AG04450 (cell line): ENCODE results near the gene FOXF1. TPM values are rescaled to one million over a fixed set of nuclear protein-coding genes. Genes with fewer than 3 reads are reported as not detected.

ENCODE experiments used
- CTCF ChIA-PET: fragments of 300-600, 350-600 bp; formaldehyde crosslinking; extraction: SDS; loops from one replicate; lab custom pipeline; 2022; ENCODE audit warnings: antibody characterized with exemption, inconsistent platforms; lab: Charles Lee
- POLR2A ChIA-PET: fragments of 350-600 bp; formaldehyde crosslinking; extraction: SDS; loops from one replicate; lab custom pipeline; 2021; ENCODE audit warnings: antibody characterized with exemption, inconsistent platforms; lab: Yijun Ruan, JAX
- DNase-seq: peaks from one replicate; pipeline ENCODE4 v3.0.0-alpha.2; 2011; ENCODE audit warnings: low read depth, low spot score
- H3K27ac ChIP-seq: one replicate; pipeline ENCODE4 v1.5.1; 2012; ENCODE audit warnings: low read depth, low read length, control low read depth
- H3K27me3 ChIP-seq: one replicate; pipeline ENCODE4 v1.6.0; 2012; ENCODE audit warnings: low read length; ENCODE audit not compliant: control insufficient read depth, insufficient read depth
- H3K4me3 ChIP-seq: 2 replicates; pipeline ENCODE4 v1.5.1; 2011; ENCODE audit warnings: mild to moderate bottlenecking, low read depth, low read length, control low read depth
- H3K9me3 ChIP-seq: 2 replicates; pipeline ENCODE4 v1.5.1; 2012; ENCODE audit warnings: low read length; ENCODE audit not compliant: control insufficient read depth, insufficient read depth
- CTCF ChIP-seq: IDR thresholded peaks from 2 replicates; pipeline ENCODE4 v1.5.1; 2011; ENCODE audit warnings: low read depth, low read length, control low read depth, inconsistent platforms
- polyA plus RNA-seq: library from polyadenylated mRNA; depleted of rRNA; stranded (reverse); fragments of >200 nt; gene quantifications from 2 replicates; pipeline ENCODE4 v1.2.3, GENCODE V29; 2011

The FOXF1 gene
- polyA plus RNA-seq, 1 experiment, result 61.0 TPM

GRCh38 chr16:86499440-86499786, 10.9 kb upstream of the FOXF1 start:
- peaks cover 12% of the 10 kb centered on the region; the same call in 1 of the 2 replicates for H3K9me3 ChIP-seq
- ChIA-PET POLR2A (interaction anchor here (0.7 kb wide), 1 partner anchor 11 kb away, joined by 4 read pairs; the partner anchor contains the start of gene FOXF1), CTCF (no interaction called here)
- peak overlapping the region; percentile 65 for H3K27ac ChIP-seq
- H3K27me3 ChIP-seq, result no peaks in the 10 kb centered on the region
- no peak for TF ChIP-seq CTCF
- H3K4me3 ChIP-seq, result peak overlapping the region; percentile 47
- DNase-seq, result no peak

- no peak for TF ChIP-seq CTCF
- Histone ChIP-seq H3K9me3 (peaks cover 6% of the 10 kb centered on the region; the same call in 1 of the 2 replicates), H3K27ac (no peak overlapping the region), H3K4me3 (no peak overlapping the region), H3K27me3 (no peaks in the 10 kb centered on the region)
- CTCF ChIA-PET, result no interaction called here
- POLR2A ChIA-PET, result interaction anchor here (0.7 kb wide), 1 partner anchor 10 kb away, joined by 4 read pairs; the partner anchor contains the start of gene FOXF1
- no peak for DNase-seq
Measured at GRCh38 chr16:86499889-86500707, 10.2 kb upstream of the FOXF1 start.

GRCh38 chr16:86500708-86501510, 9.4 kb upstream of the FOXF1 start:
- peaks cover 5% of the 10 kb centered on the region; the same call in 1 of the 2 replicates for H3K9me3 ChIP-seq
- H3K27me3 ChIP-seq, result no peaks in the 10 kb centered on the region
- no peak for DNase-seq
- POLR2A ChIA-PET, result no interaction called here
- CTCF ChIA-PET, result interaction anchor here (1.5 kb wide), 1 partner anchor 428 kb away, joined by 4 read pairs; no protein-coding TSS in a partner anchor
- no peak overlapping the region for H3K27ac ChIP-seq
- TF ChIP-seq CTCF, result no peak
- no peak overlapping the region for H3K4me3 ChIP-seq

GRCh38 chr16:86501989-86502855, 8.1 kb upstream of the FOXF1 start:
- Histone ChIP-seq H3K27me3 (no peaks in the 10 kb centered on the region), H3K9me3 (peaks cover 5% of the 10 kb centered on the region; the same call in 1 of the 2 replicates), H3K27ac (no peak overlapping the region), H3K4me3 (peak overlapping the region; percentile 22; the same call in 1 of the 2 replicates)
- no peak for TF ChIP-seq CTCF
- no peak for DNase-seq
- CTCF ChIA-PET, result interaction anchor here (1.5 kb wide), 1 partner anchor 429 kb away, joined by 4 read pairs; no protein-coding TSS in a partner anchor
- POLR2A ChIA-PET, result interaction anchor here (0.7 kb wide), 1 partner anchor 37 kb away, joined by 4 read pairs; no protein-coding TSS in a partner anchor
